Stimulated activated CD8-positive, alpha-beta memory T cell treated with anti-CD3 and anti-CD28 coated beads, Interleukin-7, amount 100 ng/mL, for 4 hours (primary cell): ENCODE measurements around the gene KLHL35.

Experiments
- DNase-seq, 2 donors: peaks; one replicate each; pipeline ENCODE4 v3.0.0-alpha.2; 2020; ENCODE audit warnings: low read depth in 2 of 2

The KLHL35 gene

GRCh38 chr11:75432911-75433321 lies at the start of gene KLHL35:
Gene KLHL35, minus strand, starts transcription at chr11:75433203. Its CDS starts 2,574 bp downstream, at chr11:75430629.
- no peak for DNase-seq

GRCh38 chr11:75481922-75482606 lies 49.1 kb upstream of the KLHL35 start:
- DNase-seq, result no peak

GRCh38 chr11:75481223-75481921 lies 48.4 kb upstream of the KLHL35 start:
- DNase-seq, result no peak

GRCh38 chr11:75480185-75481175 lies 47.5 kb upstream of the KLHL35 start:
- DNase-seq, result no peak

GRCh38 chr11:75479597-75480145 lies 46.7 kb upstream of the KLHL35 start:
- DNase-seq, result no peak

- no peak for DNase-seq
Observed at GRCh38 chr11:75478783-75479596, 46.0 kb upstream of the KLHL35 start.

GRCh38 chr11:75477614-75477935 lies 44.6 kb upstream of the KLHL35 start:
- DNase-seq, result no peak

- DNase-seq, result no peak
Observed at GRCh38 chr11:75476739-75477613, 44.0 kb upstream of the KLHL35 start.

GRCh38 chr11:75475767-75476650 lies 43.0 kb upstream of the KLHL35 start:
- no peak for DNase-seq

GRCh38 chr11:75474878-75475766 lies 42.1 kb upstream of the KLHL35 start:
- DNase-seq, result peak in 1 of 2 donors; percentile 36

- no peak for DNase-seq
Observed at GRCh38 chr11:75474240-75474639, 41.2 kb upstream of the KLHL35 start.

GRCh38 chr11:75473684-75474083 lies 40.7 kb upstream of the KLHL35 start:
- DNase-seq, result no peak

GRCh38 chr11:75472081-75472732 lies 39.2 kb upstream of the KLHL35 start:
- DNase-seq, result no peak

- no peak for DNase-seq
Observed at GRCh38 chr11:75471176-75471973, 38.4 kb upstream of the KLHL35 start.

GRCh38 chr11:75470476-75471080 lies 37.6 kb upstream of the KLHL35 start:
- DNase-seq, result no peak

GRCh38 chr11:75469785-75470405 lies 36.9 kb upstream of the KLHL35 start:
- DNase-seq, result no peak
